WTC11 (cell line): Measurements from ENCODE around the gene ZNF646. TPM values are rescaled to one million over a fixed set of nuclear protein-coding genes. Genes with fewer than 3 reads are reported as not detected.
A peak's percentile ranks its signal among the peaks of the same experiment; 100 is the strongest.

Source experiments
- ATAC-seq: fragments of 200-7000 bp; cut with Tn5 transposase; 2 replicates; pipeline ENCODE4 v1.10.0; 2021; ENCODE audit warnings: mild to moderate bottlenecking, moderate library complexity
- CTCF ChIA-PET: fragments of 300-600 bp; sonication (Branson Sonifier 250); formaldehyde crosslinking; loops from one replicate; lab custom pipeline; 2021; ENCODE audit warnings: antibody characterized with exemption; lab: Charles Lee
- POLR2A ChIA-PET: fragments of 350-600 bp; sonication (Branson Sonifier 250); formaldehyde crosslinking; loops from one replicate; lab custom pipeline; 2021; ENCODE audit warnings: antibody characterized with exemption; lab: Charles Lee
- DNase-seq: peaks from one replicate; pipeline ENCODE4 v3.0.0; 2021; ENCODE audit warnings: low spot score
- H3K27ac Mint-ChIP-seq: 2 replicates; pipeline ENCODE4 v1.8.0; 2021; ENCODE audit warnings: mixed read lengths
- H3K27me3 Mint-ChIP-seq: 2 replicates; pipeline ENCODE4 v1.8.0; 2021; ENCODE audit warnings: low read depth, mild to moderate bottlenecking, moderate library complexity, mixed read lengths
- H3K36me3 Mint-ChIP-seq: 2 replicates; pipeline ENCODE4 v1.8.0; 2021; ENCODE audit warnings: mixed read lengths
- H3K4me1 Mint-ChIP-seq: 2 replicates; pipeline ENCODE4 v1.8.0; 2022; ENCODE audit warnings: mixed read lengths
- H3K4me3 Mint-ChIP-seq: 2 replicates; pipeline ENCODE4 v1.8.0; 2021; ENCODE audit warnings: mild to moderate bottlenecking, moderate library complexity, mixed read lengths
- H3K9me3 Mint-ChIP-seq: 2 replicates; pipeline ENCODE4 v1.8.0; 2021; ENCODE audit warnings: mixed read lengths
- AR ChIP-seq: fragments of 250-450 bp; sonication (Bioruptor Pico); IDR thresholded peaks from 2 replicates; pipeline ENCODE4 v1.9.0; 2021; ENCODE audit warnings: mild to moderate bottlenecking
- CBFB ChIP-seq: sonication (generic); formaldehyde crosslinking; IDR thresholded peaks from 2 replicates; pipeline ENCODE4 v1.8.1; 2022; ENCODE audit warnings: mild to moderate bottlenecking, low read depth, missing genetic modification reagents
- CREM ChIP-seq: sonication (generic); formaldehyde crosslinking; IDR thresholded peaks from 2 replicates; pipeline ENCODE4 v1.8.1; 2022; ENCODE audit warnings: mild to moderate bottlenecking, missing genetic modification reagents, moderate library complexity
- E2F4 ChIP-seq: sonication (generic); formaldehyde crosslinking; IDR thresholded peaks from 2 replicates; pipeline ENCODE4 v1.8.1; 2022; ENCODE audit warnings: low read depth, mild to moderate bottlenecking, moderate library complexity, missing genetic modification reagents, borderline replicate concordance
- ELF4 ChIP-seq: sonication (generic); formaldehyde crosslinking; IDR thresholded peaks from 2 replicates; pipeline ENCODE4 v1.8.1; 2022; ENCODE audit warnings: low read depth, mild to moderate bottlenecking, moderate library complexity, missing genetic modification reagents
- GTF2I ChIP-seq: fragments of 250-450 bp; sonication (Bioruptor Pico); conservative IDR thresholded peaks from 2 replicates; pipeline ENCODE4 v1.4.0; 2021; ENCODE audit warnings: mild to moderate bottlenecking
- IRF1 ChIP-seq: sonication (generic); formaldehyde crosslinking; IDR thresholded peaks from 2 replicates; pipeline ENCODE4 v1.8.0; 2023; ENCODE audit warnings: missing genetic modification reagents
- JAZF1 ChIP-seq: fragments of 250-450 bp; sonication (Bioruptor Pico); IDR thresholded peaks from 2 replicates; pipeline ENCODE4 v1.9.0; 2021; ENCODE audit warnings: moderate library complexity, mild to moderate bottlenecking, inconsistent platforms
- JUN ChIP-seq: sonication (generic); formaldehyde crosslinking; IDR thresholded peaks from 2 replicates; pipeline ENCODE4 v1.8.0; 2023; ENCODE audit warnings: mild to moderate bottlenecking, missing genetic modification reagents
- MXD4 ChIP-seq: fragments of 250-450 bp; sonication (Bioruptor Pico); IDR thresholded peaks from 2 replicates; pipeline ENCODE4 v1.8.0; 2021; ENCODE audit warnings: mild to moderate bottlenecking, moderate library complexity, borderline replicate concordance
- SP1 ChIP-seq: sonication (generic); formaldehyde crosslinking; conservative IDR thresholded peaks from 2 replicates; pipeline ENCODE4 v1.8.1; 2022; ENCODE audit warnings: missing genetic modification reagents
- ZBTB43 ChIP-seq: sonication (generic); formaldehyde crosslinking; IDR thresholded peaks from 2 replicates; pipeline ENCODE4 v1.8.1; 2023; ENCODE audit warnings: mild to moderate bottlenecking, missing genetic modification reagents
- ZNF121 ChIP-seq: sonication (generic); formaldehyde crosslinking; IDR thresholded peaks from 2 replicates; pipeline ENCODE4 v1.8.0; 2023; ENCODE audit warnings: missing genetic modification reagents
- ZNF232 ChIP-seq: sonication (generic); formaldehyde crosslinking; IDR thresholded peaks from 2 replicates; pipeline ENCODE4 v1.8.0; 2022; ENCODE audit warnings: mild to moderate bottlenecking, missing genetic modification reagents
- ZNF317 ChIP-seq: sonication (generic); formaldehyde crosslinking; IDR thresholded peaks from 2 replicates; pipeline ENCODE4 v1.8.1; 2023; ENCODE audit warnings: low read depth, mild to moderate bottlenecking, moderate library complexity, missing genetic modification reagents, borderline replicate concordance
- ZSCAN18 ChIP-seq: fragments of 250-450 bp; sonication (Bioruptor Pico); IDR thresholded peaks from 2 replicates; pipeline ENCODE4 v2.1.2; 2022; ENCODE audit warnings: mild to moderate bottlenecking, moderate library complexity
- total RNA-seq: library from RNA; stranded (reverse); gene quantifications from 3 replicates; pipeline ENCODE4 v1.2.3, GENCODE V29; 2021
- TF ChIP-seq, protein P1 (sequence below): sonication (generic); formaldehyde crosslinking; IDR thresholded peaks from 2 replicates; pipeline ENCODE4 v1.8.0; 2022; ENCODE audit warnings: mild to moderate bottlenecking, missing genetic modification reagents
- TF ChIP-seq, protein P2 (sequence below): sonication (generic); formaldehyde crosslinking; IDR thresholded peaks from 2 replicates; pipeline ENCODE4 v1.8.0; 2023; ENCODE audit warnings: missing genetic modification reagents, mild to moderate bottlenecking, borderline replicate concordance
- TF ChIP-seq, protein P3 (sequence below): sonication (generic); formaldehyde crosslinking; IDR thresholded peaks from 2 replicates; pipeline ENCODE4 v1.8.0; 2023; ENCODE audit warnings: mild to moderate bottlenecking, missing genetic modification reagents

The ZNF646 gene
- total RNA-seq, 1 experiment from 2014 or later: 29.3 TPM

DNA sequence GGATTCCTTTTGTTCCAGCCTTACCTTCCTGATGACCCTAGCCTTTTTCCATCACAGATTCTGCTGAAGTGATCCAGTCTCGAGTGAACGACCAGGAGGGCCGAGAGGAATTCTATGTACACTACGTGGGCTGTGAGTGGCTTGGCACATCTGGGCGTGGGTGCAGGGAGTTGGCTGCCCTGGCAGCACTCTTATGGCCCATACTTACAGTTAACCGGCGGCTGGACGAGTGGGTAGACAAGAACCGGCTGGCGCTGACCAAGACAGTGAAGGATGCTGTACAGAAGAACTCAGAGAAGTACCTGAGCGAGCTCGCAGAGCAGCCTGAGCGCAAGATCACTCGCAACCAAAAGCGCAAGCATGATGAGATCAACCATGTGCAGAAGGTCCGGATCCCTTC lies 45.9 kb downstream of the ZNF646 start (continued):
- TF ChIP-seq, protein P1, sequence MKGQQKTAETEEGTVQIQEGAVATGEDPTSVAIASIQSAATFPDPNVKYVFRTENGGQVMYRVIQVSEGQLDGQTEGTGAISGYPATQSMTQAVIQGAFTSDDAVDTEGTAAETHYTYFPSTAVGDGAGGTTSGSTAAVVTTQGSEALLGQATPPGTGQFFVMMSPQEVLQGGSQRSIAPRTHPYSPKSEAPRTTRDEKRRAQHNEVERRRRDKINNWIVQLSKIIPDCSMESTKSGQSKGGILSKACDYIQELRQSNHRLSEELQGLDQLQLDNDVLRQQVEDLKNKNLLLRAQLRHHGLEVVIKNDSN (CRISPR knock-in tag): no peak

- POLR2A ChIA-PET: no interaction called here
- CTCF ChIA-PET: interaction anchor here (1.1 to 2.1 kb wide), 2 partner anchors 17 kb away, joined by 5 to 10 read pairs; no protein-coding TSS in a partner anchor
- peaks cover 10% of the 10 kb centered on the region for H3K4me1 Mint-ChIP-seq
- peaks cover 17% of the 10 kb centered on the region for H3K36me3 Mint-ChIP-seq
- DNase-seq (no peak), ATAC-seq (no peak)
- H3K27me3 Mint-ChIP-seq: no peaks in the 10 kb centered on the region
- H3K9me3 Mint-ChIP-seq: no peaks in the 10 kb centered on the region
- peak overlapping the region; percentile 22 for H3K27ac Mint-ChIP-seq
- TF ChIP-seq ZNF121 (CRISPR knock-in tag) (no peak), ZNF232 (CRISPR knock-in tag) (no peak), ELF4 (CRISPR knock-in tag) (no peak), GTF2I (no peak), CBFB (CRISPR knock-in tag) (no peak), JUN (CRISPR knock-in tag) (no peak), AR (no peak), CREM (CRISPR knock-in tag) (no peak), ZNF317 (CRISPR knock-in tag) (no peak), E2F4 (CRISPR knock-in tag) (no peak), SP1 (no peak), MXD4 (CRISPR knock-in tag) (no peak), ZSCAN18 (no peak), ZBTB43 (CRISPR knock-in tag) (no peak), JAZF1 (CRISPR knock-in tag) (no peak), IRF1 (CRISPR knock-in tag) (no peak)
- TF ChIP-seq, protein P2, sequence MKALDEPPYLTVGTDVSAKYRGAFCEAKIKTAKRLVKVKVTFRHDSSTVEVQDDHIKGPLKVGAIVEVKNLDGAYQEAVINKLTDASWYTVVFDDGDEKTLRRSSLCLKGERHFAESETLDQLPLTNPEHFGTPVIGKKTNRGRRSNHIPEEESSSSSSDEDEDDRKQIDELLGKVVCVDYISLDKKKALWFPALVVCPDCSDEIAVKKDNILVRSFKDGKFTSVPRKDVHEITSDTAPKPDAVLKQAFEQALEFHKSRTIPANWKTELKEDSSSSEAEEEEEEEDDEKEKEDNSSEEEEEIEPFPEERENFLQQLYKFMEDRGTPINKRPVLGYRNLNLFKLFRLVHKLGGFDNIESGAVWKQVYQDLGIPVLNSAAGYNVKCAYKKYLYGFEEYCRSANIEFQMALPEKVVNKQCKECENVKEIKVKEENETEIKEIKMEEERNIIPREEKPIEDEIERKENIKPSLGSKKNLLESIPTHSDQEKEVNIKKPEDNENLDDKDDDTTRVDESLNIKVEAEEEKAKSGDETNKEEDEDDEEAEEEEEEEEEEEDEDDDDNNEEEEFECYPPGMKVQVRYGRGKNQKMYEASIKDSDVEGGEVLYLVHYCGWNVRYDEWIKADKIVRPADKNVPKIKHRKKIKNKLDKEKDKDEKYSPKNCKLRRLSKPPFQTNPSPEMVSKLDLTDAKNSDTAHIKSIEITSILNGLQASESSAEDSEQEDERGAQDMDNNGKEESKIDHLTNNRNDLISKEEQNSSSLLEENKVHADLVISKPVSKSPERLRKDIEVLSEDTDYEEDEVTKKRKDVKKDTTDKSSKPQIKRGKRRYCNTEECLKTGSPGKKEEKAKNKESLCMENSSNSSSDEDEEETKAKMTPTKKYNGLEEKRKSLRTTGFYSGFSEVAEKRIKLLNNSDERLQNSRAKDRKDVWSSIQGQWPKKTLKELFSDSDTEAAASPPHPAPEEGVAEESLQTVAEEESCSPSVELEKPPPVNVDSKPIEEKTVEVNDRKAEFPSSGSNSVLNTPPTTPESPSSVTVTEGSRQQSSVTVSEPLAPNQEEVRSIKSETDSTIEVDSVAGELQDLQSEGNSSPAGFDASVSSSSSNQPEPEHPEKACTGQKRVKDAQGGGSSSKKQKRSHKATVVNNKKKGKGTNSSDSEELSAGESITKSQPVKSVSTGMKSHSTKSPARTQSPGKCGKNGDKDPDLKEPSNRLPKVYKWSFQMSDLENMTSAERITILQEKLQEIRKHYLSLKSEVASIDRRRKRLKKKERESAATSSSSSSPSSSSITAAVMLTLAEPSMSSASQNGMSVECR (CRISPR knock-in tag): no peak
- TF ChIP-seq, protein P3, sequence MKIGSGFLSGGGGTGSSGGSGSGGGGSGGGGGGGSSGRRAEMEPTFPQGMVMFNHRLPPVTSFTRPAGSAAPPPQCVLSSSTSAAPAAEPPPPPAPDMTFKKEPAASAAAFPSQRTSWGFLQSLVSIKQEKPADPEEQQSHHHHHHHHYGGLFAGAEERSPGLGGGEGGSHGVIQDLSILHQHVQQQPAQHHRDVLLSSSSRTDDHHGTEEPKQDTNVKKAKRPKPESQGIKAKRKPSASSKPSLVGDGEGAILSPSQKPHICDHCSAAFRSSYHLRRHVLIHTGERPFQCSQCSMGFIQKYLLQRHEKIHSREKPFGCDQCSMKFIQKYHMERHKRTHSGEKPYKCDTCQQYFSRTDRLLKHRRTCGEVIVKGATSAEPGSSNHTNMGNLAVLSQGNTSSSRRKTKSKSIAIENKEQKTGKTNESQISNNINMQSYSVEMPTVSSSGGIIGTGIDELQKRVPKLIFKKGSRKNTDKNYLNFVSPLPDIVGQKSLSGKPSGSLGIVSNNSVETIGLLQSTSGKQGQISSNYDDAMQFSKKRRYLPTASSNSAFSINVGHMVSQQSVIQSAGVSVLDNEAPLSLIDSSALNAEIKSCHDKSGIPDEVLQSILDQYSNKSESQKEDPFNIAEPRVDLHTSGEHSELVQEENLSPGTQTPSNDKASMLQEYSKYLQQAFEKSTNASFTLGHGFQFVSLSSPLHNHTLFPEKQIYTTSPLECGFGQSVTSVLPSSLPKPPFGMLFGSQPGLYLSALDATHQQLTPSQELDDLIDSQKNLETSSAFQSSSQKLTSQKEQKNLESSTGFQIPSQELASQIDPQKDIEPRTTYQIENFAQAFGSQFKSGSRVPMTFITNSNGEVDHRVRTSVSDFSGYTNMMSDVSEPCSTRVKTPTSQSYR (CRISPR knock-in tag): no peak
- H3K4me3 Mint-ChIP-seq: no peak overlapping the region
Measured at GRCh38 chr16:31125844-31126243, 51.6 kb downstream of the ZNF646 start.
